ENCODE measurements around the gene COX10. TPM values are rescaled to one million over a fixed set of nuclear protein-coding genes. Genes with fewer than 3 reads are reported as not detected.
A peak's percentile ranks its signal among the peaks of the same experiment; 100 is the strongest.

COX10 gene
- total RNA-seq, 4 donors from 2014 or later, result 23.9 to 90.9 (median 64.4) TPM

GRCh38 chr17:14072881-14073280 lies 3.6 kb downstream of the COX10 start:
- Histone ChIP-seq H3K4me1 (peaks cover 0 to 26% (median 6%) of the 10 kb centered on the region in 4 donors), H3K4me3 (no peak overlapping the region), H3K27ac (no peak overlapping the region), H3K27me3 (no peaks in the 10 kb centered on the region), H3K36me3 (peaks cover 0 to 26% (median 0%) of the 10 kb centered on the region in 3 donors), H3K9me3 (no peaks in the 10 kb centered on the region)
- DNase-seq, result no peak
- TF ChIP-seq CTCF (IDR thresholded peaks at IDR 0.05) (no peak), POLR2A (IDR thresholded peaks at IDR 0.05) (no peak)

GRCh38 chr17:14078027-14078426 lies 8.7 kb downstream of the COX10 start:
- Histone ChIP-seq H3K36me3 (peaks cover 0 to 40% (median 0%) of the 10 kb centered on the region in 3 donors), H3K27ac (no peak overlapping the region)
- TF ChIP-seq POLR2A (IDR thresholded peaks at IDR 0.05) (no peak), CTCF (IDR thresholded peaks at IDR 0.05) (no peak)

GRCh38 chr17:14080847-14081251 lies 11.5 kb downstream of the COX10 start:
- Histone ChIP-seq H3K36me3 (peaks cover 0 to 34% (median 0%) of the 10 kb centered on the region in 3 donors), H3K9me3 (no peaks in the 10 kb centered on the region), H3K27me3 (no peaks in the 10 kb centered on the region), H3K4me1 (peaks cover 0 to 7% (median 2%) of the 10 kb centered on the region in 4 donors), H3K4me3 (no peak overlapping the region), H3K27ac (no peak overlapping the region)
- TF ChIP-seq CTCF (IDR thresholded peaks at IDR 0.05) (no peak), POLR2A (IDR thresholded peaks at IDR 0.05) (no peak)
- peak in 1 of 3 donors; percentile 53 for DNase-seq

More at GRCh38 chr17:14078027-14078426, 8.7 kb downstream of the COX10 start:
- Histone ChIP-seq H3K4me3 (no peak overlapping the region), H3K9me3 (no peaks in the 10 kb centered on the region), H3K4me1 (peaks cover 0 to under 1% (median 0%) of the 10 kb centered on the region in 4 donors), H3K27me3 (no peaks in the 10 kb centered on the region)
- no peak for DNase-seq

- peaks cover 0 to 7% (median 2%) of the 10 kb centered on the region in 4 donors for H3K4me1 ChIP-seq
- no peak overlapping the region for H3K27ac ChIP-seq
- H3K27me3 ChIP-seq, result no peaks in the 10 kb centered on the region
- no peak for DNase-seq
- no peak for TF ChIP-seq POLR2A (IDR thresholded peaks at IDR 0.05)
- no peak for TF ChIP-seq CTCF (IDR thresholded peaks at IDR 0.05)
- H3K4me3 ChIP-seq, result no peak overlapping the region
- H3K9me3 ChIP-seq, result no peaks in the 10 kb centered on the region
- peaks cover 0 to 14% (median 0%) of the 10 kb centered on the region in 3 donors for H3K36me3 ChIP-seq
Observed at GRCh38 chr17:14082848-14083247, 13.5 kb downstream of the COX10 start.

- H3K36me3 ChIP-seq, result no peaks in the 10 kb centered on the region
- H3K4me3 ChIP-seq, result no peak overlapping the region
- H3K4me1 ChIP-seq, result peaks cover 0 to 7% (median 2%) of the 10 kb centered on the region in 4 donors
- H3K27ac ChIP-seq, result no peak overlapping the region
- TF ChIP-seq CTCF (IDR thresholded peaks at IDR 0.05), result no peak
- no peak for TF ChIP-seq POLR2A (IDR thresholded peaks at IDR 0.05)
- H3K27me3 ChIP-seq, result no peaks in the 10 kb centered on the region
- no peak for DNase-seq
- H3K9me3 ChIP-seq, result no peaks in the 10 kb centered on the region
Observed at GRCh38 chr17:14084955-14085354, 15.7 kb downstream of the COX10 start.

- Histone ChIP-seq H3K4me3 (no peak overlapping the region), H3K36me3 (no peaks in the 10 kb centered on the region), H3K9me3 (no peaks in the 10 kb centered on the region), H3K27ac (no peak overlapping the region), H3K27me3 (no peaks in the 10 kb centered on the region), H3K4me1 (peaks cover 0 to 14% (median 2%) of the 10 kb centered on the region in 4 donors)
- no peak for DNase-seq
- TF ChIP-seq CTCF (IDR thresholded peaks at IDR 0.05) (no peak), POLR2A (IDR thresholded peaks at IDR 0.05) (no peak)
Observed at GRCh38 chr17:14086189-14086588, 16.9 kb downstream of the COX10 start.
